Measurements from ENCODE around the gene PEX26. TPM values are rescaled to one million over a fixed set of nuclear protein-coding genes. Genes with fewer than 3 reads are reported as not detected.

The PEX26 gene
- total and polyA plus RNA-seq, 9 of the 15 experiments (the other 6 are each of a cell fraction or from before 2014, with no cell fraction given) = 0.35 to 39.6 (median 17.4) TPM

GRCh38 chr22:18077639-18078328, at the start of gene PEX26 (continued):
- peak; percentile 42; the same call in 1 of the 2 replicates for TF ChIP-seq ATF4 (CRISPR knock-in tag; IDR thresholded peaks at IDR 0.05)
- peak; percentile 44 for TF ChIP-seq CCNT2 (IDR thresholded peaks at IDR 0.05; ENCODE audit: borderline replicate concordance, extremely low read depth, insufficient read length, low read depth, low read length)
- TF ChIP-seq IRF9 (tag; IDR thresholded peaks at IDR 0.05) = no peak
- no peak for TF ChIP-seq LARP7 (IDR thresholded peaks at IDR 0.05)
- TF ChIP-seq ATF6 (CRISPR knock-in tag; IDR thresholded peaks at IDR 0.05) = peak; percentile 32; the same call in 1 of the 2 replicates
- peak; percentile 96 for TF ChIP-seq RBBP5 (IDR thresholded peaks at IDR 0.05; ENCODE audit: borderline replicate concordance, insufficient read depth, low read length, poor library complexity, severe bottlenecking)
- peak; percentile 37; the same call in 1 of the 2 replicates for TF ChIP-seq ZBTB7A (IDR thresholded peaks at IDR 0.05; ENCODE audit: borderline replicate concordance, control insufficient read depth, low read depth, low read length)
- peak; percentile 94 for TF ChIP-seq NKRF (IDR thresholded peaks at IDR 0.05; ENCODE audit: borderline replicate concordance)
- TF ChIP-seq GATAD2B (IDR thresholded peaks at IDR 0.05; ENCODE audit: borderline replicate concordance) = peak; percentile 17; the same call in 1 of the 2 replicates
- TF ChIP-seq L3MBTL2 (IDR thresholded peaks at IDR 0.05) = peak; percentile 82
- peak; percentile 38; the same call in 1 of the 2 replicates for TF ChIP-seq ZNF511 (CRISPR knock-in tag; IDR thresholded peaks at IDR 0.05)
- 0 out of 2 replicates have a peak, but pooled peaks have one; percentile 45 for TF ChIP-seq ZNF134 (CRISPR knock-in tag; conservative IDR thresholded peaks at IDR 0.05)
- peak; percentile 79 for TF ChIP-seq SPI1 (IDR thresholded peaks at IDR 0.05; ENCODE audit: borderline replicate concordance, low read depth, low read length)
- no peak for TF ChIP-seq ZNF717 (CRISPR knock-in tag; IDR thresholded peaks at IDR 0.05)
- peak; percentile 49 for TF ChIP-seq POLR2AphosphoS5 (IDR thresholded peaks at IDR 0.05; ENCODE audit: control insufficient read depth, insufficient read depth, low read depth, low read length)
- peak; percentile 93 for TF ChIP-seq PHF20 (IDR thresholded peaks at IDR 0.05; ENCODE audit: partially characterized antibody)
